Measurements from ENCODE around the gene SYNE1.

The SYNE1 gene

DNA sequence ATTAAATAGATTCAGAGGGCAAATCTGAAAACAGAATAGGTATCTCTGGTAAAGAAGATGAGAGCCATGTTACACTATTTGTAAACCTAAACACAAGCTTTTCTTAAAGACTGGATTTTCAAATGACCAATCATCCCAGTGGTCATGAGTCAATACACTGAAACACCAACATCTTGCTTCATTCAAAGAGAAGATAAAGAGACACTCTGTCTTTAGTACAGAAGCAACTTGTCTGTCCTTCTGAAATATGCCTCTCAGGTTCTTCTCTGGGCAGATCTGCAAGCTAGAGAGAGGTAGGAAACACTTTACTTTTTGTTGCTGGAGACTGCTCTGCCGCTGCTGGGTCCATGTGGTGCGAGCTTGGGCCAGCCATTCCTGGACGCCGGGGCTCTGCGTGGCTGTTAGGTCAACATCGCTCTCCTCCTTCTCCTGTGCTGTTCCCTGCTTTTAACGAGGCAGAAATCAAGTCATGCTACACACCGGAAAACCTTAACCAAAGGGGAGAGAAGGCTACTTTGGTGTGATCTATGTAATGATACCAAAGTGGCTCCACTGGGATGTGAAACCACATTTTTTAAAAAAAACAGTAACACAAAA lies 368.2 kb downstream of the SYNE1 start:
- DNase-seq = no peak

DNA sequence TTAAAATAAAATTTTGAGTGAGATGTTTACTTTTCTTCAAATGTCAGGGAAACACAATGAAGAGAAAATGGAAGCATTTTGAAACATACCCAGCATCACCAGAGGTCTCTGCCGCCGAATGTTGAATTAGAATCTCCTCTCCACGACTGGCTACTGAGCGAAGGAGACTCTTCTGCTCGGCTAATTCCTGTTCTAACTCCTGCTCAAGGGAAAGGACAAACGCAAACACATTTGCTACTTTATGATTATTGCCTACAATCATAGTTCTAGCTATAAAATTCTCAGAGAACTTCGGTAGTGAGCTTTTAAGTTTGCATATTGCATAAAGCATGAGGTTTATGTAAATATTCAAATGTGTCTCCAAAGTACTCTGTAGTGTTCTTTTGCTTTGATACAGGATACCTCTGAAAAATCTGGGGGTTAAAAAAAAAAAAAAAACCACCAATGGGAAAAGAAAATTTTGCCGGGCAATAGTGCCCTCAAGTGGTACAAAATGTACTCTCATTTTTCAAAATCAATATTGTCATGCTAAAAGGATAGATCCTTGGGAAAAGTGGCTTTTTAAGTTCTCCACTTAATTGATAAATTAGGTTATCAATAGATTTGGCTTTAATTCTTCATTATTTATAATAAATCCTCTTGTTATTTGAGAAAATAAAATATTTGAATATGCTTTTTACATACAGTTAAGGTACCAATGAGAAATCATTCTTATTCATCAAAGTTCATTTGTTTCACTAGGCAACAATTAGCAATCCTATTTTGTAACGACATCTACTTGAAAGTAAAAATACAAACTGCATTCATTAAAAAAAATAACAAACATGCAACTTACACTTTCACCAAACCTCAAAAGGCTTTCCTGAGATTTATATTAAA lies 369.0 kb downstream of the SYNE1 start:
- no peak for DNase-seq

DNA sequence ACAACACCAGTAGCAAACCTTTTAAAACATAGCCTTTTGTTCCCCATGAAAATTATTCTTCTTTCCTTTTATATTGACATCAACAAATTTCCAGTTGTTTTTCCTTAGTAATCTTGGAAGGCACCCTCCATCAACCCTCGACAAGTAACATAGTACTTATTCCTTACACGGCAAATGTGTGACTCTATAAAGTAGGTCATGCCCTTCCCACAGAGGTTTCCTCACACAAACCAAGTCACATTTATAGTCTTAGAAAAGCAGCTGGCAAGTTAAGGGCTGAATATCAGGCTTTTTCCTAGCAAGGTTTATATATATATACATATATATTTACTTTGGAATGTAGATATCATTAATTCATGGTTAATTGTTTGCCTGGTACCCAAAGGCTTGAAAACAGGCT lies 371.5 kb downstream of the SYNE1 start:
- no peak for DNase-seq

DNA sequence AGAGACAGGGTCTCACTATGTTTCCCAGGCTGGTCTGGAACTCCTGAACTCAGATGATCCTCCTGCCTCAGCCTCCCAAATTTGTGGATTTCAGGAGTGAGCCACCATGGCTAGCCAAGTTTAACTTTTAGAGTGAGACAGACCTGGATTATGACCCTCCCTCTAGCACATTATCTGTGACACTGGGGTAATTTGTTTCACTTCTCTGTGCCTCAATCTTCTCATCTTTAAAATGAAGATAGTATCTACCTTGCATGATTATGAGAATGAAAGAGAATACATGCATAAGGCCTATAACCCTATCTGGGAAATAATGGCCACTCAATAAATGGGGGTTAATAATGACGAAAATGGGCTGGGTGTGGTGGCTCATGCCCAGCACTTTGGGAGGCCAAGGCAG lies 373.6 kb downstream of the SYNE1 start:
- DNase-seq = no peak

- no peak for DNase-seq
Measured at GRCh38 chr6:152261179-152261578, 376.0 kb downstream of the SYNE1 start.

GRCh38 chr6:152259234-152259633 lies 377.9 kb downstream of the SYNE1 start:
- no peak for DNase-seq

GRCh38 chr6:152257581-152257980 lies 379.6 kb downstream of the SYNE1 start:
- no peak for DNase-seq

DNA sequence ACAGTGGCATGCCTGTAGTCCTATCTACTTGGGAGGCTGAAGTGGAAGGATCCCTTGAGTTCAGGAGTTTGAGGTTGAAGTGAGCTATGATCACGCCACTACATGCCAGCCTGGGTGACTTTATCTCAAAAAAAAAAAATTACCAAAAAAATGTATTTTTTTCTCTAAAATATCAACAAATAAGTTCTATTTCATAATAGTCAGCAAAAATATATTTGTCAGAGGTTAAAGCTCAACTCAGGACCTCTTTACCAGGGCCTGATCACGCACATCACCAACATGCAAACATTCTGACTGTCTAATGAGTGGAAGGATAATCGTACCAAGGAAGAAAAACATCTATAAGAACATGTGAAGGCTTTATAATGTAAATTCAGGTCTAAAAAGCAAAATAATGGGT lies 387.0 kb downstream of the SYNE1 start:
- no peak for DNase-seq

DNA sequence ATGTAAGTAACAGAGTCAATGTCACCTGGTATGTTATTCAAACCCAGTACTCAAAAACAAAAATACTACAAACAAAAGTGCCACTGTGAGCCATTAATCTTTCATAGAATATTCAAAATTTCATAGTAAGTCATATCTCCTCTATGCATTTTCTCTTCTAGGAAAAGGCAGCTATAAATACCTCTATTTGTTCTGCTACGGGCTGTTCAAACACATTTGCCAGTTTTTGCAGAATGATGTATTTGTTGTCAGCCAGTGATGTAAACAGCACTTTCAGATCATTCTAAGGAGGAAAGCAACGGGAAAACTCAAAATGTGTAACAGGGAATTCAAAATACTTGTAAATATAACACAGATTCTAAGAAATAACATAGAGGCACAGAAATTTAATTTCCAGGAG lies 388.2 kb downstream of the SYNE1 start:
- DNase-seq = no peak

GRCh38 chr6:152246554-152247337 lies 390.4 kb downstream of the SYNE1 start:
- no peak for DNase-seq

DNA sequence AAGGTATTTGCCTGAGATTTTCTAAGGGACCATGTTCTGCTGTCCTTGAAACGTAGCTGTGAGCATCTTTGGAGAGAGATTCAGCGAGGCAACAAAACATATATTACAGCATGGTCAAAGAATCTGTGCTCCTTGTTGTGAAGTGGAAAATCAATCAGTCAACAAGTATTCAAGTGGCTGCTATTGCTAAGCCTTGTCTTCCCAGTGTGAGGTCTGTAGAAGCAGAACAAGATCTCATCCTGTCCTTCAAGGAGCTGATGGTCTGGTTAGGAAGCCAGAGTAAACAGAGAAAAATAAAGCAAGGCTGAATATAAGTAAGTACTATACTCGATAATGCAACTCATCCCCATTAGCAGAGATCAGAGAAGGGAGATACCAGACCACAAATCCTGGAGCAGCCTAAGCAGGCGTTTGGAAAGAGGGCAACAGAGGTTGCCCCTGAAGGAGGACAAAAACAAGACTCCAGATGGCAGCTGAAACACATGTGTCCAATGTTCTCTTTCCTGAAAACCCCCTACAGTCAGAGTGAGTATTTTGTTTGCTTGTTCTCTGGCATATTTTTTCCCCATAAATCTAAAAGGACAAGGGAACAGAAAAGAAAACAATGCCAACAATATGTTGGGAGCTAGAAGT lies 392.0 kb downstream of the SYNE1 start:
- no peak for DNase-seq

- DNase-seq = no peak
Measured at GRCh38 chr6:152241013-152241766, 396.0 kb downstream of the SYNE1 start.

GRCh38 chr6:152240436-152240835 lies 396.7 kb downstream of the SYNE1 start:
- DNase-seq = no peak

- DNase-seq = no peak
Measured at GRCh38 chr6:152236370-152237097, 400.6 kb downstream of the SYNE1 start.

- no peak for DNase-seq
Measured at GRCh38 chr6:152233547-152234320, 403.4 kb downstream of the SYNE1 start.

- DNase-seq = no peak
Measured at GRCh38 chr6:152232501-152233151, 404.5 kb downstream of the SYNE1 start.

DNA sequence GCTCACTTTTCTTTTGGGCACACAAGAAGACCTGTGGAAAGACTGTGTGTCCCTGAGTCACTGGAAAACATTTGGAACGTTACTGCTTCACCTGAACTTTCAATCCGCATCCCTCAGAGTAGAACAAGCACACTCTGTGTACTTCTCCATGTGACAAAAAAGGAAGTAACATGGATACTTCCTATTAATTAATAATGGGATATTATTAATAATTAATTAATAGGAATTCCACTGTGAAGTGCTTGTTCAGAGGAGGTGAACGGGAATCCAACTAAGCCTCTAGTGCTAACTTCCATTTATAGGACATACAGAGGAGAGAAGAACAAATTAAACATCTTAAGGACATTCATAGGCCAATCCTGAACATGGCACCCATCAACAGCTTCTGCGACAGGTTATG lies 407.8 kb downstream of the SYNE1 start:
- DNase-seq = no peak

GRCh38 chr6:152226119-152226518 lies 411.0 kb downstream of the SYNE1 start:
- DNase-seq = no peak

DNA sequence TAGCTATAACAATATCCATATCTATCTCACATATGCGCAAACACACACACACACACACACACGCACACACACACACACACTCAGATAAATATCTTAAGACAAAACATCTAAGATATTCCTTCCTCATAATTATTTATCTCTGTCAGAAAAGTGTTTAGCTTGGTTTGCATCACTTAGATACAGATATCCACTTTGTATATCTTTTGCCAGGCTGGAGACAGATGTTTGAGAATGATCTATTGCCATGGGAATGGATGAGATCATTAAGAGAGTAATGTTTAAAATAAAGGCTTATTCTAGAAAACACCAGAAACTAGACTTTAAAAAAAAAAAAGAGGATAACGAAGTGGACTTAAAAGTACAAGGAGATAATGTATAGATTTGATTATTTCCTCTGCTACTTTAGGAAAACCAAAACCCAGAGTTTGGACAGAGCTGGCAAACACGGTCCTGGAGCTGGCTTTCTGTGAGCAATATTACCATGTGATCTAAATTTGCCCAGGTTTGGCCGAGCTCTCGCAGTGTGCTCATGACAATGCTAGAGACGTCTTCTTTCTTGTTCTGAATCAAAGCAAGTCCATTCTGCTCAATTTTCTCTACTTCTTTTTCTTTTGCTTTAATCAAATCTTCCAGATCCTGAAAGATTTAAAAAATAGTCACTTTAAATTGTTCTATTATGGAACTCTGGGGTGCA lies 411.8 kb downstream of the SYNE1 start:
- DNase-seq = no peak

GRCh38 chr6:152223636-152224035 lies 413.5 kb downstream of the SYNE1 start:
- DNase-seq = no peak

Data from stimulated activated CD4-positive, alpha-beta T cell treated with anti-CD3 and anti-CD28 coated beads, Interleukin-12 subunit alpha, Interleukin-12 subunit beta, amount 100 ng/mL, for 4 hours (primary cell).